ENCODE data around the gene NELL1. TPM values are rescaled to one million over a fixed set of nuclear protein-coding genes. Genes with fewer than 3 reads are reported as not detected.

NELL1 gene
- total RNA-seq, 1 experiment from 2014 or later, result not detected

DNA sequence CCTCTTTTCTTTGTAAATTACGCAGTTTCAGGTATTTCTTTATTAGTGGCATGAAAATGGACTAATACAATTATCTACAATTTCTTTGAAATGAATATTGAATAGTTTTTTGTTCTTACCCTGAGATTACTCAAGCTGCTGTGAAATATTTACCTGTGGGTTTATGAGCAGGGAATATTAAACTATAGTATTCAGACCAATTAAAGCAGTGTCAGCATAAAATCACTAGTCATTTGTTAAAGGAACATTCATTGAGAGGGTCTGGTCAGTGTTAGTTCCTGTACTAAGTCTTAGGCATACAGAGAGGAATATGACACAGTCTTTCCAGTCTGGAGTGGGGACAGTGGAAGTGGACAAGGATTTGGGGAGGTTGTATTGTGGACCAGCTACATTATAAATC is 877.3 kb downstream of the NELL1 start:
- Histone ChIP-seq H3K4me3 (ENCODE audit: low read depth, low read length) (no peak overlapping the region), H3K9me3 (no peaks in the 10 kb centered on the region), H3K27me3 (replicated peaks; ENCODE audit: control insufficient read depth, insufficient read depth, low read length) (no peaks in the 10 kb centered on the region), H3K36me3 (ENCODE audit: control insufficient read depth, insufficient read depth, low read length) (no peaks in the 10 kb centered on the region), H3K4me1 (no peaks in the 10 kb centered on the region)
- Mint-ChIP-seq H3K36me3 (ENCODE audit: insufficient read depth, unreplicated experiment) (no peaks in the 10 kb centered on the region), H3K27ac (ENCODE audit: unreplicated experiment) (no peak overlapping the region), H3K9me3 (ENCODE audit: unreplicated experiment) (no peaks in the 10 kb centered on the region), H3K4me3 (ENCODE audit: unreplicated experiment) (no peak overlapping the region), H3K4me1 (ENCODE audit: low read depth, unreplicated experiment) (no peaks in the 10 kb centered on the region), H3K27me3 (ENCODE audit: insufficient read depth, unreplicated experiment) (peaks cover 2% of the 10 kb centered on the region)
- intact Hi-C loops (cut with micrococcal nuclease; ENCODE audit: unreplicated experiment), result no loop called here
- DNase-seq, result no peak
- POLR2A ChIA-PET, result no interaction called here
- TF ChIP-seq, protein P1, sequence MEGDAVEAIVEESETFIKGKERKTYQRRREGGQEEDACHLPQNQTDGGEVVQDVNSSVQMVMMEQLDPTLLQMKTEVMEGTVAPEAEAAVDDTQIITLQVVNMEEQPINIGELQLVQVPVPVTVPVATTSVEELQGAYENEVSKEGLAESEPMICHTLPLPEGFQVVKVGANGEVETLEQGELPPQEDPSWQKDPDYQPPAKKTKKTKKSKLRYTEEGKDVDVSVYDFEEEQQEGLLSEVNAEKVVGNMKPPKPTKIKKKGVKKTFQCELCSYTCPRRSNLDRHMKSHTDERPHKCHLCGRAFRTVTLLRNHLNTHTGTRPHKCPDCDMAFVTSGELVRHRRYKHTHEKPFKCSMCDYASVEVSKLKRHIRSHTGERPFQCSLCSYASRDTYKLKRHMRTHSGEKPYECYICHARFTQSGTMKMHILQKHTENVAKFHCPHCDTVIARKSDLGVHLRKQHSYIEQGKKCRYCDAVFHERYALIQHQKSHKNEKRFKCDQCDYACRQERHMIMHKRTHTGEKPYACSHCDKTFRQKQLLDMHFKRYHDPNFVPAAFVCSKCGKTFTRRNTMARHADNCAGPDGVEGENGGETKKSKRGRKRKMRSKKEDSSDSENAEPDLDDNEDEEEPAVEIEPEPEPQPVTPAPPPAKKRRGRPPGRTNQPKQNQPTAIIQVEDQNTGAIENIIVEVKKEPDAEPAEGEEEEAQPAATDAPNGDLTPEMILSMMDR (IDR thresholded peaks at IDR 0.05; ENCODE audit: insufficient read depth in 1 of 2, low read depth in 1 of 2, low read length in 1 of 2, severe bottlenecking in 1 of 2, unreplicated experiment in 1 of 2), result no peak
- CTCF ChIA-PET, result no interaction called here
- no TSS peak for BruUV-seq (replicated peaks)

DNA sequence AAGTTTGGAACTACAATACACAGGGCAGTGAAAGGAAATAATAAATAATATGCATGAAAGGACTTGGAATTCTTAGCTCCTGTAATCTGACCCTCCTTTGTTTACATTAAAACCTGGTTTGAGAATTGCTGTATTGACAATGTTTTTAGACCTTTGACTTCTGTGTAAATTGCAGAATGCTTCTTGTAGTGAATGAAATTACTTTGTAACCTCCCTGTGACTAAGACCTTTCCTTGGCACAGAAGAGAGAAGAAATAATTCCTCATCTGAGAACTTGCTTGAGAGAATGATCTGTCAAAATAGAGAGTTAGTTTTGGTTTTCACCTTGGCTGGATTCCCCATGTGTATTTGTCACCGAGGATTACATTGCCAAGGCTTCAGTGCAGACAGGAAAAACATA is 883.5 kb downstream of the NELL1 start:
- Histone ChIP-seq H3K9me3 (no peaks in the 10 kb centered on the region), H3K36me3 (ENCODE audit: control insufficient read depth, insufficient read depth, low read length) (no peaks in the 10 kb centered on the region), H3K4me3 (ENCODE audit: low read depth, low read length) (no peak overlapping the region), H3K27me3 (replicated peaks; ENCODE audit: control insufficient read depth, insufficient read depth, low read length) (no peaks in the 10 kb centered on the region), H3K4me1 (peaks cover 13% of the 10 kb centered on the region)
- POLR2A ChIA-PET, result no interaction called here
- Mint-ChIP-seq H3K4me3 (ENCODE audit: unreplicated experiment) (no peak overlapping the region), H3K4me1 (ENCODE audit: low read depth, unreplicated experiment) (no peaks in the 10 kb centered on the region), H3K36me3 (ENCODE audit: insufficient read depth, unreplicated experiment) (no peaks in the 10 kb centered on the region), H3K9me3 (ENCODE audit: unreplicated experiment) (no peaks in the 10 kb centered on the region), H3K27me3 (ENCODE audit: insufficient read depth, unreplicated experiment) (no peaks in the 10 kb centered on the region), H3K27ac (ENCODE audit: unreplicated experiment) (no peak overlapping the region)
- CTCF ChIA-PET, result no interaction called here
- BruUV-seq (replicated peaks), result no TSS peak
- TF ChIP-seq, protein P1 (IDR thresholded peaks at IDR 0.05; ENCODE audit: insufficient read depth in 1 of 2, low read depth in 1 of 2, low read length in 1 of 2, severe bottlenecking in 1 of 2, unreplicated experiment in 1 of 2), result no peak
- intact Hi-C loops (cut with micrococcal nuclease; ENCODE audit: unreplicated experiment), result loop anchor here (1.0 kb wide), 1 partner anchor 12 kb away; no protein-coding TSS in a partner anchor
- DNase-seq, result no peak

DNA sequence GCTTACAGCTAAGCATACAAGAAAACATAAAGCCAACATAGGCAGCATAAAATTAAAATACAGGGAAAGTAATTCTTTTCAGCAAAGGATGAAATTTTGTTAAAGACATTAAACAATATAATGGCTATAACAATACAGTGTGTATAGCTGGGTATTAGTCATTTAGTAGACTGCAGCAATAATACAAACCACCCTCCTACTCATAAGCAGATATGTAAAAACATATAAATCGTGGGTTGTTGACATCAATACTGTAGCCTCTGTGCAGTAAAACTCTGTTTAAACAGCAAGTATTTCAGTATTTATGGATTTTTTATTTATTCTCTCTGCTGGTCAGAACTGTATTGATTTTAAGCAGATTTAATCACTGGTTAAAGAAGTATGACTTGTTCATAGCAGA is 884.4 kb downstream of the NELL1 start:
- H3K36me3 Mint-ChIP-seq (ENCODE audit: insufficient read depth, unreplicated experiment), result no peaks in the 10 kb centered on the region
- intact Hi-C loops (cut with micrococcal nuclease; ENCODE audit: unreplicated experiment), result no loop called here
- Histone ChIP-seq H3K9me3 (no peaks in the 10 kb centered on the region), H3K27me3 (replicated peaks; ENCODE audit: control insufficient read depth, insufficient read depth, low read length) (no peaks in the 10 kb centered on the region), H3K4me3 (ENCODE audit: low read depth, low read length) (no peak overlapping the region), H3K36me3 (ENCODE audit: control insufficient read depth, insufficient read depth, low read length) (no peaks in the 10 kb centered on the region), H3K4me1 (peaks cover 13% of the 10 kb centered on the region)
- ChIA-PET CTCF (no interaction called here), POLR2A (no interaction called here)
- no peak overlapping the region for H3K4me3 Mint-ChIP-seq (ENCODE audit: unreplicated experiment)
- H3K4me1 Mint-ChIP-seq (ENCODE audit: low read depth, unreplicated experiment), result no peaks in the 10 kb centered on the region
- H3K9me3 Mint-ChIP-seq (ENCODE audit: unreplicated experiment), result peaks cover 7% of the 10 kb centered on the region
- no peak overlapping the region for H3K27ac Mint-ChIP-seq (ENCODE audit: unreplicated experiment)
- no TSS peak for BruUV-seq (replicated peaks)
- no peaks in the 10 kb centered on the region for H3K27me3 Mint-ChIP-seq (ENCODE audit: insufficient read depth, unreplicated experiment)
- TF ChIP-seq, protein P1 (IDR thresholded peaks at IDR 0.05; ENCODE audit: insufficient read depth in 1 of 2, low read depth in 1 of 2, low read length in 1 of 2, severe bottlenecking in 1 of 2, unreplicated experiment in 1 of 2), result no peak
- DNase-seq, result no peak

Measured in Caco-2 (cell line).